ENCODE data around the gene NPTXR. TPM values are rescaled to one million over a fixed set of nuclear protein-coding genes. Genes with fewer than 3 reads are reported as not detected.

NPTXR gene
- total and polyA plus RNA-seq, 2 of the 4 experiments (the other 2 are of a cell fraction), result 0.36 to 2.2 TPM

DNA sequence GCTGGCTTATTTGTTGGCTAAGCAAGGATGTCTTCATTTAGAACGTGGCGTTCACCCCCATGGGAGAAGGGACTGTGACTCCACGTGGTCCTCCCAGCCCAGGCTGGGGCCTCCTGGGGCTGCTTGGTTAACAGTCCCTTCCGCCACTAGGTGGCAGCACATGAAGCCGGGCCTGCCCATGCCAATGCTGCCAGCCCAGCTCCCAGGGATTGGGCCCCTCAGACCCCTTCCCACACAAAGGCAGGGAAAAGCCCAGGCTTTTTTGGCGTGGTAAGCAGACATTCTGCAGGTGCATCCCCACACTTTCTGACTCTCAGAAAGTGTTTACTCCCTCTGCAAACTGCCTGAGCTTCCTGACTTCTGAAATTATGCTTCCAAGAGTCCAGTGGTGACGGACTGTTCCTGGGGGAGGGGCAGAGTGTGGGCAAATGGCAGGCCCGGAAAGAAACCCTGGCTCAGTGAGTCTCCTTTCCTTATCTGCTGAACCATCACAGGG lies 25.1 kb upstream of the NPTXR start:
- CTCF ChIA-PET, result interaction anchor here (1.3 to 4.0 kb wide), 5 partner anchors 18 to 134 kb away, joined by 3 to 28 read pairs (median 4); no protein-coding TSS in a partner anchor
- Histone ChIP-seq H2AFZ (replicated peaks; ENCODE audit: low read length, poor library complexity) (peak overlapping the region; percentile 34), H3K9me1 (ENCODE audit: insufficient read depth, low read length) (peaks cover 2% of the 10 kb centered on the region; the same call in 1 of the 2 replicates), H3K9ac (ENCODE audit: low read depth, low read length) (no peak overlapping the region), H2BK15ac (ENCODE audit: low read depth, low read length) (no peak overlapping the region), H2BK5ac (ENCODE audit: low read depth, low read length, poor library complexity, severe bottlenecking) (no peak overlapping the region), H3K36me3 (ENCODE audit: control insufficient read depth, insufficient read depth, low read length) (peaks cover 26% of the 10 kb centered on the region), H3K27me3 (ENCODE audit: control insufficient read depth, insufficient read depth, low read length) (no peaks in the 10 kb centered on the region), H3K79me1 (ENCODE audit: low read depth in 1 of 2, low read length in 2 of 2) (peaks cover 20 to 60% of the 10 kb centered on the region in 2 experiments), H2AK9ac (replicated peaks; ENCODE audit: low read depth, low read length, poor library complexity) (peak overlapping the region; percentile 91), H3K27ac (ENCODE audit: insufficient read depth, low read length) (no peak overlapping the region), H4K5ac (ENCODE audit: low read depth, low read length) (no peak overlapping the region), H2BK20ac (ENCODE audit: low read depth, low read length) (no peak overlapping the region), H3K56ac (ENCODE audit: extremely low read depth, insufficient read depth, low read length) (no peak overlapping the region), H2AK5ac (ENCODE audit: low read depth, low read length) (peak overlapping the region; percentile 74), H4K8ac (ENCODE audit: low read depth in 2 of 2, low read length in 2 of 2) (no peak overlapping the region; a peak in 1 of 4 replicates), H3K4me1 (ENCODE audit: control insufficient read depth, insufficient read depth, low read length) (no peaks in the 10 kb centered on the region), H3K4me3 (ENCODE audit: insufficient read depth, low read depth, low read length) (no peak overlapping the region), H3K23ac (ENCODE audit: low read depth, low read length) (no peak overlapping the region), H4K20me1 (ENCODE audit: insufficient read depth, low read length) (peaks cover 52% of the 10 kb centered on the region), H3K18ac (ENCODE audit: low read depth, low read length) (no peak overlapping the region), H2BK120ac (ENCODE audit: low read depth, low read length) (no peak overlapping the region), H3K4me2 (ENCODE audit: low read depth, low read length) (no peak overlapping the region), H3K9me3 (ENCODE audit: control insufficient read depth, insufficient read depth, low read length) (no peaks in the 10 kb centered on the region), H4K91ac (ENCODE audit: insufficient read depth, low read depth, low read length) (no peak overlapping the region), H3K4ac (ENCODE audit: low read depth, low read length) (no peak overlapping the region), H3K14ac (replicated peaks; ENCODE audit: low read depth, low read length) (no peak overlapping the region)
- BruUV-seq (replicated peaks), result no TSS peak
- WGBS, 2 experiments (ENCODE audit: extremely low coverage in 2 of 2, insufficient read length in 1 of 2), result 38% methylated on average over 3 of the region's 8 CpGs; no CpG with 5 or more reads in 1 of the 2 experiments
- intact Hi-C loops (cut with micrococcal nuclease) (loop anchor here (1.0 kb wide), 1 partner anchor 100 kb away; no protein-coding TSS in a partner anchor), in situ Hi-C loops (cut with MboI; ENCODE audit: low sequenced_read_pairs) (loop anchor here (10.0 to 25.0 kb wide), 2 partner anchors 243 to 436 kb away; no protein-coding TSS in a partner anchor), dilution Hi-C loops (cut with HindIII; ENCODE audit: low sequenced_read_pairs, unreplicated experiment) (no loop called here)
- peak; percentile 51 for DNase-seq
- ATAC-seq (ENCODE audit: low read depth), result peak; percentile 21
- POLR2A ChIA-PET (ENCODE audit: unreplicated experiment), result no interaction called here
- TF ChIP-seq SMC3 (IDR thresholded peaks at IDR 0.05; ENCODE audit: low read depth, low read length) (peak; percentile 71), MAFK (IDR thresholded peaks at IDR 0.05; ENCODE audit: low read depth, low read length) (no peak), NFE2L2 (IDR thresholded peaks at IDR 0.05; ENCODE audit: low read depth, low read length) (no peak), RCOR1 (IDR thresholded peaks at IDR 0.05; ENCODE audit: insufficient replicate concordance, low read length) (no peak), MAZ (IDR thresholded peaks at IDR 0.05; ENCODE audit: borderline replicate concordance, low read depth, low read length) (peak; percentile 38; the same call in 1 of the 2 replicates), CHD1 (IDR thresholded peaks at IDR 0.05; ENCODE audit: low read depth, low read length) (no peak), RFX5 (IDR thresholded peaks at IDR 0.05; ENCODE audit: low read depth, low read length) (no peak), RAD21 (IDR thresholded peaks at IDR 0.05; ENCODE audit: low read length) (peak; percentile 69), FOS (IDR thresholded peaks at IDR 0.05; ENCODE audit: low read depth, low read length) (0 out of 2 replicates have a peak, but pooled peaks have one; percentile 1), MXI1 (IDR thresholded peaks at IDR 0.05; ENCODE audit: borderline replicate concordance, low read depth, low read length) (peak; percentile 78), BHLHE40 (IDR thresholded peaks at IDR 0.05; ENCODE audit: low read depth, low read length) (no peak), CEBPB (IDR thresholded peaks at IDR 0.05; ENCODE audit: low read depth, low read length) (no peak), POLR2A (IDR thresholded peaks at IDR 0.05; ENCODE audit: low read depth, low read length) (no peak)
- TF ChIP-seq, protein P1, sequence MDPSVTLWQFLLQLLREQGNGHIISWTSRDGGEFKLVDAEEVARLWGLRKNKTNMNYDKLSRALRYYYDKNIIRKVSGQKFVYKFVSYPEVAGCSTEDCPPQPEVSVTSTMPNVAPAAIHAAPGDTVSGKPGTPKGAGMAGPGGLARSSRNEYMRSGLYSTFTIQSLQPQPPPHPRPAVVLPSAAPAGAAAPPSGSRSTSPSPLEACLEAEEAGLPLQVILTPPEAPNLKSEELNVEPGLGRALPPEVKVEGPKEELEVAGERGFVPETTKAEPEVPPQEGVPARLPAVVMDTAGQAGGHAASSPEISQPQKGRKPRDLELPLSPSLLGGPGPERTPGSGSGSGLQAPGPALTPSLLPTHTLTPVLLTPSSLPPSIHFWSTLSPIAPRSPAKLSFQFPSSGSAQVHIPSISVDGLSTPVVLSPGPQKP (IDR thresholded peaks at IDR 0.05; ENCODE audit: borderline replicate concordance, low read depth, low read length), result no peak
- TF ChIP-seq, protein P2, sequence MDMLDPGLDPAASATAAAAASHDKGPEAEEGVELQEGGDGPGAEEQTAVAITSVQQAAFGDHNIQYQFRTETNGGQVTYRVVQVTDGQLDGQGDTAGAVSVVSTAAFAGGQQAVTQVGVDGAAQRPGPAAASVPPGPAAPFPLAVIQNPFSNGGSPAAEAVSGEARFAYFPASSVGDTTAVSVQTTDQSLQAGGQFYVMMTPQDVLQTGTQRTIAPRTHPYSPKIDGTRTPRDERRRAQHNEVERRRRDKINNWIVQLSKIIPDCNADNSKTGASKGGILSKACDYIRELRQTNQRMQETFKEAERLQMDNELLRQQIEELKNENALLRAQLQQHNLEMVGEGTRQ (IDR thresholded peaks at IDR 0.05; ENCODE audit: low read depth, low read length), result peak; percentile 58
- TF ChIP-seq, protein P3, sequence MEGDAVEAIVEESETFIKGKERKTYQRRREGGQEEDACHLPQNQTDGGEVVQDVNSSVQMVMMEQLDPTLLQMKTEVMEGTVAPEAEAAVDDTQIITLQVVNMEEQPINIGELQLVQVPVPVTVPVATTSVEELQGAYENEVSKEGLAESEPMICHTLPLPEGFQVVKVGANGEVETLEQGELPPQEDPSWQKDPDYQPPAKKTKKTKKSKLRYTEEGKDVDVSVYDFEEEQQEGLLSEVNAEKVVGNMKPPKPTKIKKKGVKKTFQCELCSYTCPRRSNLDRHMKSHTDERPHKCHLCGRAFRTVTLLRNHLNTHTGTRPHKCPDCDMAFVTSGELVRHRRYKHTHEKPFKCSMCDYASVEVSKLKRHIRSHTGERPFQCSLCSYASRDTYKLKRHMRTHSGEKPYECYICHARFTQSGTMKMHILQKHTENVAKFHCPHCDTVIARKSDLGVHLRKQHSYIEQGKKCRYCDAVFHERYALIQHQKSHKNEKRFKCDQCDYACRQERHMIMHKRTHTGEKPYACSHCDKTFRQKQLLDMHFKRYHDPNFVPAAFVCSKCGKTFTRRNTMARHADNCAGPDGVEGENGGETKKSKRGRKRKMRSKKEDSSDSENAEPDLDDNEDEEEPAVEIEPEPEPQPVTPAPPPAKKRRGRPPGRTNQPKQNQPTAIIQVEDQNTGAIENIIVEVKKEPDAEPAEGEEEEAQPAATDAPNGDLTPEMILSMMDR (conservative IDR thresholded peaks at IDR 0.05; ENCODE audit: low read depth, low read length), result peak; percentile 82

Data from IMR-90 (cell line).